Stimulated activated CD8-positive, alpha-beta memory T cell treated with anti-CD3 and anti-CD28 coated beads, Interleukin-7, amount 100 ng/mL, for 24 hours (primary cell): ENCODE measurements around the gene LHX3.
"Not testable (repeated sequence)": the region's sequence is repeated elsewhere in the genome, so short reads cannot be mapped to it uniquely, and the experiment has no call there.

ENCODE experiments used
- DNase-seq: peaks from one replicate; pipeline ENCODE4 v3.0.0-alpha.2; 2020; ENCODE audit warnings: low read depth

LHX3 gene

GRCh38 chr9:136153381-136154065 lies 51.4 kb downstream of the LHX3 start:
- no peak for DNase-seq

DNA sequence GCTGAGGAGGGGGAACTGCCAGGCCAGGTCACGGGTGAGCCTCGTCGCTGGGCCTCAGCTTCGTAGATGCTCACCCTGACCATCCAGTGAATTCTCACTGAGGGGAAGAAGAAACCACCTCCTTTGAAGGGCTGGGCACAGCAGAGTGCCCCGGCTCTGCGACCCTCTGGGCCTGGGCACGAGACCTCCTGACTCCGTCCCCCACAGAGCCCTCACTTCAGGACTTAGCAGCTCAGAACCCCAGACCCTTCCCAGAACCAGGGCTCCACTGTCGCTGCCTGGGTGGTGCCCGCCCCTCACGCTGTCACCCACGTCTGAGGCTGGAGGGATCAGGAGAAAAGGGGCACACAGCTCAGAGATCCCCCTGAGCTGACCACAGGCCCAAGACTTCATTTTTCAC lies 52.0 kb downstream of the LHX3 start:
- DNase-seq, result no peak

DNA sequence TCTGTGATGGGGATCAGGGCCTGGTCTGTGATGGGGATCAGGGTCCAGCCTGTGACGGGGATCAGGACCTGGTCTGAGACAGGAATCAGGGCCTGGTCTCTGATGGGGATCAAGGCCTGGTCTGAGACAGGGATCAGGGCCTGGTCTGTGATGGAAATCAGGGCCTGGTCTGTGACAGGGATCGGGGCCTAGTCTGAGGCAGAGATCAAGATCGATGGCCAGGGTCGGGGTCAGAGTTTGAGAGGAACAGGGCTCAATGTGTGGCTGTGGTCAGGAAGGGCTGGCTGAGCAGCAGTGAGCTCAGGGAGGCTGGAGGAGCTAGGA lies 52.4 kb downstream of the LHX3 start:
- no peak for DNase-seq

GRCh38 chr9:136151848-136152542 lies 52.9 kb downstream of the LHX3 start:
- DNase-seq, result no peak

DNA sequence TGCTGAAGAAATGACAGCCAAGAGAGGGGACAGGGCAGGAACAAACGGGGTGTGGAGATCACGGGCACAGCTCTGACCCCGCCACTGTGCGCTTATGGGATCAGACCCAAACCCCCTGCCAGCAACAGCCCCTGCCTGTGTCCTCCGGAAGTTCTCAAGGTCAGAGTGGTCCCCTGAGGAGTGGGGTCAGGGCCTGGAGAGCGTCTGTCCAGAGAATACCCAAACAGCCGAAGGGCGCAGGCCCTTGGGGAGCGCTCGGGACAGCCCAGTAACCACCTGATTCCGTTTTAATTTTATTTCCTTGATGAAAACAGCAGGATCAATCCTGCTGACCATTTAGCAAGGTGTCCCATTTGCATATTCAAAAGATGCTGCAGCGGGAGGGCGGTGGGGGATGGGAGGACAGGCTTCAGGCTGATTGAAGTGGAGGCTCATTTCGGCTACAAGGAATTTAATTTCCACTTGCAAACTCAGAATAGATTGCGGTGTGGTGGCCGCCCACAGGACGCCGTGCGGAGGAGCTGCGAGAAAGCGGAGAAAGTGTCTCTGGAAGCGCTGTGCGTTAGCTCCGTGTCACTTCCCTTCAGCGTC lies 53.6 kb downstream of the LHX3 start:
- no peak for DNase-seq

DNA sequence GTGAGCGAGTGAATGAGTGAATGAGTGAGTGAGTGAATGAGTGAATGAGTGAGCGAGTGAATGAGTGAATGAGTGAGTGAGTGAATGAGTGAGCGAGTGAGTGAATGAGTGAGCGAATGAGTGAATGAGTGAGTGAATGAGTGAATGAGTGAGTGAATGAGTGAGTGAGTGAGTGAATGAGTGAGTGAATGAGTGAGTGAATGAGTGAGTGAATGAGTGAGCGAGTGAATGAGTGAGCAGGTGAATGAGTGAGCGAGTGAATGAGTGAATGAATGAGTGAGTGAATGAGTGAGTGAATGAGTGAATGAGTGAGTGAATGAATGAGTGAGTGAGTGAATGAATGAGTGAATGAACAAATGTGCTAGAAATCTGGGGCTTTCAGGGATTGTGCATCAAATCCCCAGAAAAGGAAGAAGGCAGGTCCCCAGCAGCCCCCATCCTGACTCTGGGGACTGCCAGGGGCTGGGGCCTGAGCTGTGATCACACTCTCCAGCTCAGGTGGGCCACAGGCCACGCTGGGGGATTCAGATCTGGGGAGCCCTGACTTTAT lies 54.2 kb downstream of the LHX3 start:
- not testable (repeated sequence) for DNase-seq

DNA sequence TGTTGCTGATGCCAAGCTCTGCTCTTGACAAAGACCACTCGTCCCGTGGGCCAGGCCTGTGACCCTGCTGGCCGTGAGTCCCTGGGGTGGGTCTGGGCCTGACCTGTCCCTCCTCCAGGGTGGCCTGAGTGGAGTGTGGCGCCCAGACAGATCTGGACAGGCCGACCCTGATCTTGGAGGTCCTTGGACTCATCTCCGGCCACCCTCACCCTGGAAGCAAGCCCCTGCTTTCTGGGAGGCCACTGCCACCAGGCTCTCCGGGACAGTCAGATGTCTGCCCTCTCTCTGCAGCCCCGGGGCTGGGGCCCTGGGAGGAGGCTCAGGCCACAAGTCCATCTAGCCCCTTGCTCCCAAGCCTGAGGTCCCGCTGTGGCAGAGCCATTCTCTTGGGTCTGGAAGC lies 55.1 kb downstream of the LHX3 start:
- no peak for DNase-seq

- no peak for DNase-seq
Observed at GRCh38 chr9:136149337-136149736, 55.6 kb downstream of the LHX3 start.

GRCh38 chr9:136148766-136149165 lies 56.2 kb downstream of the LHX3 start:
- DNase-seq, result no peak

- DNase-seq, result no peak
Observed at GRCh38 chr9:136147890-136148714, 56.8 kb downstream of the LHX3 start.

DNA sequence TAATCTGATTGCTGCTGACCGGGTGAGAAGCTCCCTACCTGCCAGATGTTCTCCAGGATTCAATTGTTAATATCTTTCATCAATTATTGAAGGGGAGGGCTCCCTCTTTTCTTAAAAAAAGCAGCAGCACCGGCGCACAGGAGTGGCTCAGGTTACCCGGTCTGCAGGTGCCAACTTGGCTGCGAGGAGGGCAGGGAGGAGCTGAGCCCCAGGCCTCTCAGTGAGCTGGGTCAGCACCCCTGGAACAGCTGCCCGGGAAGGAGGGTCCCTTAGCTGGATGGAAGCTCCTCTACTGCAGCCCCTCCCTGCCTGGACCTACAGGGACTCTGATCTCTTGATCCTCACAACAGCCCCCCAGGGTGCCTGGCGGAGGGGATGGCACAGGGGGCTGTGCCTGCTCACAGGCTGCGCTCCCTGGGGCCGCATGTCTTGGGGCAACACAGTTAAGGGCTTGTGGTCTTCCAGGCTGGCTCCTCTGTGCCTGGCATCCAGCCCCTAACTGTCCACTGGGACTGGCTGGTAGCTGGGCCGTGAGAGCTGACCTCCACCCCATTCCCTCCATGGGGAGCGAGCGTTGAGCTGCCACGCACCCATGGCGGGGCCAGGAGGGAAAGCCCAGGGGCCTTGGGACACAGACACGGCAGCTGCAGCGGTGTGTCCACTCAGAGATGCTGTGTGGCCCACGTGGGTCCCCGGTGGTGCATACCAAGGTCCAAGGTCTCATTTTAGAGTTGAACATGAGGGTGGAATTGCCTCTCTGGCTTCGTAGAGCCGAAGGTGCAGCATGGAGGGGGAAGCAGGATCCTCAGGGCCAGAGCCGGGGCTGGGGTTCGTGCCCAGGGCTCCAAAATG lies 57.7 kb downstream of the LHX3 start:
- no peak for DNase-seq
